ENCODE results near the gene GNAZ.
"Not testable (repeated sequence)": the region's sequence is repeated elsewhere in the genome, so short reads cannot be mapped to it uniquely, and the experiment has no call there.

The GNAZ gene

DNA sequence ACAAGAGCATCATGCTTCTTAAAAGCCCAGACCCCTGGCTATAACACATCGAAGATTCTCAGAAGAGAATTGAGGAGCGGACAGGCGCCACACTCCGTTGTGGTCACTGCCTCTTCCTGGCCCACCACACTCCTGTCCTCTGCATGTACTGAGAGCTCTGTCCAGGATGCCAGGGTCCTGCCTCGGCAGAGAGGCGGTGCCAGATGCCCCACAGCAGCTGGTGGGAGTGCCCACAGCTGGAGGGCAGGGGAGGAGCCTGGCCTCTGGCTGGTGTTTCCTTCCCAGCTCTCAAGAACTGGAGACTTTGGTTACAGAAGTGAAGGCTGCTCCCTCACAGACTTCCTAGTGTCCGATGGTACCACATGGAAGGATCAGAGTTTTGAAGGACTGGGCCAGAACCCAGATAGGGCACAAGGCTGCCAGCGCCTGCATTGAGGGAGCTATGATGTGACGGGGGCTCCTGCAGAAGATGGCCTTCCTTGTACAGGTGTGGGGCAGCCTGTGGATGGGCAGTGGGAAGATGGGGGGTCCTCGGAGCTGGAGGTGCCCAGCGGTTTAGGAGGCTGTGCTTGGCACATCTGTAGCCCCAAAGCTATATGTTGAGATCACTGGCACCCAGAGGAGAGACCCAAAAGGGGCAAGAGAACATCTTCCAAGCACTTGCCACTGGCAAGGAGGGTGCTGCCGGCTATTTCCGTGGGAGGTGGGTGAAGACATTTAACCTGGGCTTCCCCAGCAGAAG lies 52.1 kb downstream of the GNAZ start:
- DNase-seq, result no peak

DNA sequence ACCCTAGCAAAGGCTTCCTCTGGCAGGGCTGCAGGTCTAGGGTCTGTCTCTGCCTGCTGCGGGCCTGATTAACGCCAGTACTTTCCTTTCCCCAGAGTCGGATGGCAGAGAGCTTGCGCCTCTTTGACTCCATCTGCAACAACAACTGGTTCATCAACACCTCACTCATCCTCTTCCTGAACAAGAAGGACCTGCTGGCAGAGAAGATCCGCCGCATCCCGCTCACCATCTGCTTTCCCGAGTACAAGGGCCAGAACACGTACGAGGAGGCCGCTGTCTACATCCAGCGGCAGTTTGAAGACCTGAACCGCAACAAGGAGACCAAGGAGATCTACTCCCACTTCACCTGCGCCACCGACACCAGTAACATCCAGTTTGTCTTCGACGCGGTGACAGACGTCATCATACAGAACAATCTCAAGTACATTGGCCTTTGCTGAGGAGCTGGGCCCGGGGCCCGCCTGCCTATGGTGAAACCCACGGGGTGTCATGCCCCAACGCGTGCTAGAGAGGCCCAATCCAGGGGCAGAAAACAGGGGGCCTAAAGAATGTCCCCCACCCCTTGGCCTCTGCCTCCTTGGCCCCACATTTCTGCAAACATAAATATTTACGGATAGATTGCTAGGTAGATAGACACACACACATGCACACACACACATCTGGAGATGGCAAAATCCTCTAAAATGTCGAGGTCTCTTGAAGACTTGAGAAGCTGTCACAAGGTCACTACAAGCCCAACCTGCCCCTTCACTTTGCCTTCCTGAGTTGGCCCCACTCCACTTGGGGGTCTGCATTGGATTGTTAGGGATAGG lies 52.9 kb downstream of the GNAZ start:
- DNase-seq, result no peak

DNA sequence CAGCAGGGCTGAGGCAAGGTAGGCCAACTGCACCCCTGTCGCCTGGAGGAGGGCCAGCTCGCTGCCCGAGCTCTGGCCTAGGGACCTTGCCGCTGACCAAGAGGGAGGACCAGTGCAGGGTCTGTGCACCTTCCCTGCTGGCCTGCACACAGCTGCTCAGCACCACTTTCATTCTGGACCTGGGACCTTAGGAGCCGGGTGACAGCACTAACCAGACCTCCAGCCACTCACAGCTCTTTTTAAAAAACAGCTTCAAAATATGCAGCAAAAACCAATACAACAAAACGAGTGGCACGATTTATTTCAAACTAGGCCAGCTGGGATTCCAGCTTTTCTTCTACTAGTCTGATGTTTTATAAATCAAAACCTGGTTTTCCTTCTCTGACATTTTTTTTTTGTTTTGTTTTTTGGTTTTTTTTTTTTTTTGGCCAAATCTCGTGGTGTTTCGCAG lies 53.5 kb downstream of the GNAZ start:
- no peak for DNase-seq

DNA sequence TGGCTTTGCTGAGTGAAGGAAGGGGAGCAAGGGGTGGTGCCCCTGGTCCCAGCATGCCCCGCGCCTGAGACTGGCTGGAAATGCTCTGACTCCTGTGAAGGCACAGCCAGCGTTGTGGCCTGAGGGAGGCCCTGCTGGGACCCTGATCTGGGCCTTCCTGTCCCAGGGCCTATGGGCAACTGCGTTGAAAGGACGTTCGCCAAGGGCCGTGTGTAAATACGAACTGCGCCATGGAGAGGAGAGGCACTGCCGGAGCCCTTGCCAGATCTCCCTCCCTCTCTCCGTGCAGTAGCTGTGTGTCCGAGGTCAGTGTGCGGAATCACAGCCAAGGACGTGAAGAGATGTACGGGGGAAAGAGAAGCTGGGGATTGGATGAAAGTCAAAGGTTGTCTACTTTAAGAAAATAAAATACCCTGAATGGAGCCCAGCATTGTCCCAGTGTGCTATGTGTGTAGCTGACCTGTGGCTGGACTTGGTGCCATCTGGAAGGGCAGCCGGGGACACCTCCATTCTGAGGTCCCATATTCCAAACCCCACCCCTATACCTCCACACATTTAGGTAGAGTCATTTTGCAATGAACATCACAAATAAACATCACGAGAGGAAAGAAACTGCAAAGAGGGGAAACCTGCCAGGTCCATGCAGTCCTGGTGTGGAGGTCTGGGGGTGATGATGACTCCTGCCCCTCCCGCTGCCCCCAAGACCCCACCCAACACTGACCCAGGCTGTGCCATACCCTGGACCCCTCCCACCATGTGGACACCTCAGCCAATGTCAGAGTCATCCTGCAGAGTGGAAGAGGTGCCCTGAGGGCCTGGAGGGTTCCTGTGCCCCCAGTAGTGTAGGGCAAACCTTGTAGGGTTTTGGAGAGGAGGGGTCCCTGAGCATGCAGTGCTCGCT lies 54.5 kb downstream of the GNAZ start:
- no peak for DNase-seq

DNA sequence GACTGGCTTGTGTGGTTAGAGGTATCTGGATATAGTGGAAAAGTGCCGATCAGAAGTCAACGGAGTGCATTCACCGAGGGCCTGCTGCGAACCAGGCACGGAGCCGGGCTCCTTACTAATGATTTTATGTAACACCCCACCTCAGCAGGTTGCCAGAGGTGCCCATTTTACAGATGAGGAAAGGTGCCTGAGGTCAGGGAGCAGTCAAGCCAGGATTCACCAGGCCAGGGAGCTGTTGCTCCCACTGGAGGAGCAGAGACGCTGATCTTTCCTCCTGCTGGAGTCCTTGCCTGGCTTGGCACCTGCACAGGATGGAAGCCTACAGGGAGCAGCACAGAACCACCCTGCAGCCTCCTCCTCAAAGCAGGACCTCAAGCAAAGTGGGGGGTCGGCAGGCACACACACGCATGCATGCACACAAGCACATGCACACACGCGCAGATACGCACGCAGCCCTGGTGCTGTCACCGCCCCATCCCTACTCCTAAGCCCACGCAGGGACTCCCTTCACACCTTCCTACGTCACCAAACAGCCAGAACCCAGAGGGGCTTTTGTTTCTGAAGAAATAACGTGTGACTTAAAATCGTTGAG lies 55.3 kb downstream of the GNAZ start:
- DNase-seq, result no peak

- DNase-seq, result no peak
Measured at GRCh38 chr22:23126165-23127054, 56.1 kb downstream of the GNAZ start.

DNA sequence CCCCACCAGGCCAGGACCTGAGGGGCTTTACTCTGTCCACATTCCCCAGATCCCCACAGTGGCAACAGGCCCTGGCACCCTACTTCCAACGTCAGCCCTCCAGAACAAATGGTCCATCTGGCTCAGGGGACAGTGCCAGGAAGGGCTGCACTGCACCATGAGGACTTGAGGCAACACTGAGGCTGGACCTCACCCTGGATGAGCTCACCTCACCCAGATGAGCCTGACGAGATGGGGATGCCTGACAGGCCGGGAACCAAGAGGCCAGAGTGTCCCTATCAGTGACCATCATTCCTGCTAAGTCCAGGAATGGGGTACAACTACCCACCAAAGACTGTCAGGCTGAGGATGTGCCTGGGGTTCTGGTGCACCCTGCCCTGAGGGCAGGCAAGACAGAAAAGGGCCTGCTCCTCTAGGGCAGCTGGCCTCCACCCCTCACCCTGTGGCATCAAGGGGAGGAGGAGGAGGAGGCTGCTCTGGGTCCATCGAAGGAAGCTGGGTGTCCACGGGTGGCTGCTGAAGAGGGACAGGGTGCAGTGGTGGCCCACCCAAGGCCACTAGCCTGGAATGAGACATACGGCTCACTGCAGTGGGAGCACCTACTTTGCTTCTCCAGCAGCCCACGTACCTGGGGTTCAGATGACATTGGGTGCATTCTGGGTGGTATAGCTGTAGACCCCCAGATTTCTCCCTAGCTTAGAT lies 56.9 kb downstream of the GNAZ start:
- no peak for DNase-seq

GRCh38 chr22:23127788-23128187 lies 57.5 kb downstream of the GNAZ start:
- DNase-seq, result no peak

GRCh38 chr22:23128269-23129108 lies 58.2 kb downstream of the GNAZ start:
- DNase-seq, result peak; percentile 69 to 71

DNA sequence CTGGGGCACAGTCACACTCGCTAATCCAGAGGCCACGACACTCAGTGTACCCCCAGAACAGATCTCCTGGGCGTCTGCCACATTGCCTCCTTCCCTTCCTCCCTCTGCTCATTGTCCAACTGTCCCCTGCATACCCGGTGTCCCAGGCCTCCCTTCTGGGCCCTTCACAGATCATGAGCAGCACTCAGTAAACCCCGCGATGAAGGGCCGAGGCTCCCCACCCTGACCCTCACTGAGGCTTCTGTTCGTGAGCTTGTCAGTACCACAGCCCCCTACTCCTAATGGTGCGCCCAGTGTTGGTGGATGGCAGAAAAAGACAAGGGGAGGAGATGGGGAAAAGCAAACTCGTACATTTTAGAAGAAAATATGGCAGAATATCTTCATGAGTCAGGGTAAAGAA lies 58.8 kb downstream of the GNAZ start:
- no peak for DNase-seq

DNA sequence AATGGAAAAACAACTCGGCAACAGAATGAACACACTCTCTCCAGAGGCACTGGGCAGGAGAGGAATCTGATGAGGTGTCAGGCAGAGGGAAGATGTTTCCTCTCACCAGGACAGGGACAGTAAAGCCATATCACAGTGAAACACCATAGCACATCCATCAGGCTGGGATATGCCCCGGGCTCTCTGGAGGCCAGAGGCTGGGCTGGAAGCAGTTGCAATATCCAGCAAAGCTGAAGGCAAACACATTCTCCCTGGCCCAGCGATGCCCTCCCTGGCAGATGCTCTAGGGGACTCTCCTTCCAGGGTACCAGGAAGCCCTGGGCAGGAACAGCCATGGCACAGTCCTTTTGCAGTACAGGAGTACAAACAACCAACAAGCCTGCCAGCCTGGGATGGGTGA lies 60.4 kb downstream of the GNAZ start:
- no peak for DNase-seq

DNA sequence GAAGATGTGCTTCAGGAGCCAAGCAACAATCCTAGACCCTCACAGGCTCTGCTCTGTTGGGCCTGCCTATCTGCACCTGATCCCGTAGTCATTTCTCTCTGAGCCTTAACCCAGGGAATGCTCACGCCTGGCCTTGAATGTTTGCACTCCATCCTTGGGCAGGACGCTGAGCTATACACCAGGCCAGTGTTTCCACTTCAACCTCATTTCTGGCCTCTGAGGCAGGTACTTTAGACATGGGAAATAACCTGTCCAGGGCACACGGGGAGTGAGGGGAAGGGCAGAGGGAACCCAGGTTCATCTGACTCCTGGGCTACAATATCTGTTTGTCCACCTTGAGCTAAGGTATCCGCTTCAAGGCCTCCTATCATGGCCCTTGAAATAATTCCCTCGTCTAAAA lies 61.6 kb downstream of the GNAZ start:
- no peak for DNase-seq

- no peak for DNase-seq
Measured at GRCh38 chr22:23132376-23133091, 62.2 kb downstream of the GNAZ start.

DNA sequence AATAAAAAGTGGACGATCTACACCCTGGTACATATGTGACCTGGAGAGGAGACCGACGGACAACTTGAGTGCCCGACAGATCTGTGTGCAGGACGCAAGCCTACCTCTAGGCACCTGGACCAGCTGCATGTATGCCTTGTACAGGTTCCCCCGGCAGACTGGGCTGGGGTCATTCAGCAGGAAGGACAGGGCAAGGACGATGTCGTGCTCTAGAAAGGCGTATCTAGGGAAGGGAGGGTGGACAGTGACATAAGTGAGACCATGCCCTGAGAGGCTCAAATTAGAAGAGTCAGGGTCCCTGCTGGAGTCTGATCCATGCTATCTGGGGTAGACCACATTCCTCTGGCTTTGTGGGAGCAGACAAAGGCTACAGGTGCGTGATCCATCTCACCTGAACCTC lies 63.6 kb downstream of the GNAZ start:
- no peak for DNase-seq

DNA sequence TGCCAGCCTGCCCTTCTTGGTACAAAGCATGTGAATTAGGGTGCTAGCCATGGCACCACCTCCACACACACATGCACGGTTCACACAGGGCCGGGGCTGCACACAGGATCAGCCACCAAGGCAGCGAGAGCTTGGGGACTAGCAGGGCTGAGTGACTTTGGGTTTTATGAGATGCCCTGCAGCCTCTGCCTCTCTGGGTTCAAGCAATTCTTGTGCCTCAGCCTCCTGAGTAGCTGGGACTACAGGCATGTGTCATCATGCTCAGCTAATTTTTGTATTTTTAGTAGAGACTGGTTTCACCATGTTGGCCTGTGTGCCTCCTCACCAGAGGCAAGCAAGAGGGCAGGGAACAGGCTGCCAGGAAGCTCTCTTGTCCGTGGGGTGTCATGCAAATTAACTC lies 66.7 kb downstream of the GNAZ start:
- not testable (repeated sequence) for DNase-seq

GRCh38 chr22:23137468-23137867 lies 67.1 kb downstream of the GNAZ start:
- no peak for DNase-seq

- DNase-seq, result no peak
Measured at GRCh38 chr22:23137905-23138561, 67.7 kb downstream of the GNAZ start.

- DNase-seq, result no peak
Measured at GRCh38 chr22:23138584-23139435, 68.5 kb downstream of the GNAZ start.

All from SHP77 (cell line).